ENCODE measurements around the gene STK31. TPM values are rescaled to one million over a fixed set of nuclear protein-coding genes. Genes with fewer than 3 reads are reported as not detected.
A peak's percentile ranks its signal among the peaks of the same experiment; 100 is the strongest.
"Not testable (repeated sequence)": the region's sequence is repeated elsewhere in the genome, so short reads cannot be mapped to it uniquely, and the experiment has no call there.

Gene STK31
- total RNA-seq (2014; rRNA removed; shearing (Covaris generic)) = 3.1 and 3.7 TPM in 2 replicates
- 2.3 and 2.5 TPM in 2 replicates for polyA plus RNA-seq (2014; cell fraction: nucleus; rRNA removed)

DNA sequence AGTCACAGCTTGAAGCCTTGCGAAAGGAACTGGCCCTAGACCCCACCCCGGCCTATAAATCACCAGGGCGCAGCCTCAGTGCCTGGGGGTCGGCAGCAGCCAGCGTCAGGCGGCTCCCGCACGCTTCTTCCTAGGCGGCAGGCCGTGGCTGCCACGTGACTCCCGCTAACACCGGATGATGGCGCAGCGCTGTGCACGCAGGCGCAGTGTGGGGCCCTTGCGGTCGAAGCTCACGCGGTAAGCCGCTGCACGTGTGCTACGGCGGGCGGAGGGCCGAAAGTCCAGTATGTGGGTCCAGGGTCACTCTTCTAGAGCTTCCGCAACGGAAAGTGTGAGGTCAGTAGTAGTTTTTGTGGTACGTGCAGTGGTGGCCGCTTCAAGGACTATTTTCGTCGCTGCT lies at the start of gene STK31:
Gene STK31, plus strand, starts transcription at position 220 of the 400 bp plus-strand sequence. Its CDS starts 67 bp downstream, at position 287.
- DNase-seq (ENCODE audit: extremely low read depth, low read depth) = no peak

DNA sequence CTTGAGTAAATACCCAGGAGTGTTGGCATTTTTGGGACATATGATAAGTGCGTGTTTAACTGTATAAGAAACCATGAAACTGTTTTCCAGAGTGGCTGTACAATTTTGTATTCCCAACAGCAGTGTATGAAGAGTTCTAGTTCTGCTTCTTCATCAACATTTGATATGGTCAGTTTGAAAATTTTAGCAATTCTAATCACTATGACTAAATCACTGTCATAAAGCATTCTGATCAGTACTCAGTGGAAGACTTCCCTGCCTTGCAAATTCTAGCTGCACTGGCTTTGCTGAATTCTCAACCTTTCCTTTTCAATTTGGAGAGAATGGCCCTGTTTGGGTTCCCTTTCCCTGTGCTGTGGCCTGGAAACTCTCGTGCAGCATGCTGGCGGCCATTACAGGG lies 48.6 kb upstream of the STK31 start:
- DNase-seq (ENCODE audit: extremely low read depth, low read depth) = no peak

DNA sequence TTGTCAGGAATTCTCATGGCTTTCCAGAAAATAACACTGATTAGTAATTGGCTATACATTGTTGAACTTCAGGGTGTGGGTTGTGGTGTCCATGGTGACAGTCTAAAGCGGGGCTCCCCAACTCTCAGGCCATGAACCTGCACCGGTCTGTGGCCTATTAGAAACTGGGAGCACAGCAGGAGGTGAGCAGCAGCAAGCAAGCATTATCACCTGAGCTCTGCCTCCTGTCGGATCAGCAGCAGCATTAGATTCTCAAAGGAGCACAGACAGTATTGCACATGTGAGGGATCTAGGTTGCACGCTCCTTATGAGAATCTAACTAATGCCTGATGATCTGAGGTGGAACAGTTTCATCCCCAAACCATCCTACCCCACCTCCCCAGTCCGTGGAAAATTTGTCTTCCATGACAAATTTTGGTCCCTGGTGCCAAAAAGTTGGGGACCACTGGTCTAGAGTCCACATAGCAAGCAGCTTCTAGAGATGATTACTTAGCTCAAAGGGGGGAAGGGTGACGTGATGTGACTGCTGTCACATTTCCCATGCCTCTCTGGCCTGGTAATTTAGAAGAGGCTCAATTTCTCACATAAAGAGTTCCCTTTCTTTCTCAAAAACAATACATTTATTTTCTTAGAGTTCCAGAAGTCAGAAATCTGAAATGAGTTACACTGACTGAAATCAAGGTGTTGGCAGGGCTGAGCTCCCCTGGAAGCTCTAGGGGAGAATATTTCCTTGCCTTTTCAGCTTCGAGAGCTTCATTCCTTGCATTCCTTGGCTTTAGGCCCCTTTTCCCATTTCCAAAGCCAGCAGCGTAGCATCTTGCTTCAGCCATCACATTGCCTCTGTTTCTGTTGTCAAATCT lies 47.7 kb upstream of the STK31 start:
- no peak for DNase-seq (ENCODE audit: extremely low read depth, low read depth)

DNA sequence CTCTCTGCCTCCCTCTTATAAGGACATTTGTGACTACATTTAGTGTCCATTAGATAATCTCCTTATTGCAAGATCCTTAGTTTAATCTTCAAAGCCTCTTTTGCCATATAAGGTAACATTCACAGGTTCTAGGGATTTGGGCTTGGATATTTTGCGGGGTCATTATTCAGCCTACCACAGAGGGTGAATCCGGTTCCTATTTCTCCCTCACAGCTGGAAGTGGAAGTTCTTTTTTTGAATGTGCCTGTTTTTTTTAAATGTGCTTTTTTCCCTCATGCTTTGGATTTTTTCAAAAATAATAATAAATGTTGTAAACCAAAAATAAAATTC lies 47.1 kb upstream of the STK31 start:
- no peak for DNase-seq (ENCODE audit: extremely low read depth, low read depth)

GRCh38 chr7:23664122-23664521 lies 45.9 kb upstream of the STK31 start:
- DNase-seq (ENCODE audit: extremely low read depth, low read depth) = no peak

DNA sequence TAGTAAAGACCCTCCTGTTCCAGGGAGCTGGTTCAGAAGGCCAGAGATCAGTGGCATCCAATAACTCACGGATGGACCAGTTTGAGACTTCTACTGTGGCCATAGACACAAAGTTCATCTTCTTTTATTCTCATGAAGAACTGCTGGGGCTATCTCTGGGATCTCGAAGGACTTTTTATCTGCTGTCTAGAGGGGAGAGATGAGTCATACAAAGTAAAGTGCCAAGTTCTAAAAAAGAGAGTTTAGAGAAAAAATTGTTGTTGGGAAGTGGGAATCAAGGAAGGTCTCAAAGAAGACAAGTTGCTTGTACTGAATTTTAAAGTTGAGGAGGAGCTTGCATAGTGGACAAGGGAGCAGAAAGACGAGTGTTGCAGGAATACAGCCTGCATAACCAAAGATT lies 38.0 kb upstream of the STK31 start:
- no peak for DNase-seq (ENCODE audit: extremely low read depth, low read depth)

GRCh38 chr7:23679898-23680413 lies 30.1 kb upstream of the STK31 start, which contains the start of gene FAM221A:
FAM221A (plus strand) TSS chr7:23680199; CDS start chr7:23680219, 20 bp downstream.
- DNase-seq (ENCODE audit: extremely low read depth, low read depth) = peak; percentile 70

DNA sequence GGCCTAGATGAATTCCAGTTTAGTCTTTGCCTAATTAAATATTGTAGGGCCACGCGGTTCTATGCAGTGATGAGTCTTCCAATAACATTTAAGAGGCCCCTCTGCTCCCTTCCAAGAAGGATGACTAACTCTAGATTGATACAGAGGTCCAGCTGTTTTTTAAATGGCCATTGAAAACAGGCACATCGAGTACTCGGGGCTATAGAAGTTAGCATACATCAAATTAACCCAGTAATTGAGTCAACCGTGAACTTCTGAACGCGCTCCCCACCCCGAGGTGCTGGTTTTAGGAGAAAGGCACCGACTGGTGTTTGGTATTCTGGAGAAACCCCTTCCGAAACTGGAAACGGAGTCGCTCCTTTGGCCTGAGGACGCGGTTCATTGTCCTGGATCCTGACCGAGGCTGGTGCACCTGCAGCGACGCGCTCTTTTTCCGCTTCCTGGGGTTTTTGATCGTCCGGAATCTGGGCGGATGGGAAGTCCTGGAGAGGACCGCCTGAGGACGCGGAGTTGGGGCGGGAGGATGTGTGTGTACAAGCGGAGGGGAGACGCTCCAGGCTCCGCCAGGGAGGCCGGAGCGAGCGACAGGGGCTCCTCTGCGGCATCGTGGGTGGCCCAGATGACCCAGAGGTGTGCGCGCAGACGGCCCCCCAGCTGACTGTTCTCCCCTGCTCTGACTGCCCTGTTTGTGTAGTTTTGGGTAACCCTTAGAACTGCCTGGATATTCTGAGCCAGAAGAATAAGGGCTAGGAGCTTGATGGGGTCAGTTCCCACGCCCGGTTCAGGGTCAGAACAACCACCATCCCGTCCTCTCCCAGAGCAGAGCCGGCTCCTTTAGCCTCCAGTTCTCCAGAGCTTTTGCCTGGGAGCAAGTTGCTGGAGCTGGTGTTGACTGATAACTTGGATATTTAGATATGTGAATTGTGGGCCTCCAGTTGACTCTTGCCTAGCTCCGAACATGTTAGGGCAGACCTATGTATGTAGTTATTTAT lies 29.3 kb upstream of the STK31 start:
- DNase-seq (ENCODE audit: extremely low read depth, low read depth) = no peak

DNA sequence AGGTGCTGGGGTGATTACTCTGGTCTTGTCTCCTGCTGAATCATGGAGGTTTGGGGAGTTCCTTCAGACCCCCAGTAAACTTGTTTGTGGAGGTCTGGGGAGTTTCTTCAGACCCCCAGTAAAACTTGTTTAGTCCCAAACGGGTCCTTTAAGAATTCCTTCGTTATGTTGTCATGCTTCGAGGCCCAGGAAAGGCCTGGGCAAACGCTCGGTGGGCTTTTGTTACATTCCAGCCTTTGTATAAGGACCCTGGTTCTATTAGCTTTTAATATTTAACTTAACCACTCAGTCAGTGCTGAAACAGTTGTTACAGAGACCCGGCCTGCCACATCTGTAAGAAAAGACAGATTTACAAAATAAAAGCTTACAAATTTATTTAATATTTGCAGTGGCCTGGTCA lies 26.0 kb upstream of the STK31 start:
- DNase-seq (ENCODE audit: extremely low read depth, low read depth) = not testable (repeated sequence)

GRCh38 chr7:23685731-23686130 lies 24.3 kb upstream of the STK31 start:
- no peak for DNase-seq (ENCODE audit: extremely low read depth, low read depth)

DNA sequence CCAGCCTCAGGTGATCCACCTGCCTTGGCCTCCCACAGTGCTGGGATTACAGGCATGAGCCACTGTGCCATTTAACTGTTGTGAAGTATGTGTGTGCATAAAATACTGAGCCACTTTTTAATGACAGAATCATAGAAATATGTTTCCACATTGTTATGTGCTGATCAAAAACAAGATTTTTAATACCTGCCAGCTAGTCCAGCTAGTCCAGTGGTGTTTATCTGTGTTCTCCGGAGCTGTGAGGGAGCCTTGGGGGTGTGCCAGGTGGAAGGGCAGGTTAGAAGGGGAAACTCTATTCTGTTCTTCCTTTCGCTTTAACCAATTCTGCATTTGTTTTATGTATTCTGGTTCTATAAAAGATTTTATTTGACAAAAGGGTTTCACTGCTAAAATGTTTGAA lies 23.0 kb upstream of the STK31 start:
- DNase-seq (ENCODE audit: extremely low read depth, low read depth) = no peak

- no peak for DNase-seq (ENCODE audit: extremely low read depth, low read depth)
Measured at GRCh38 chr7:23689165-23689564, 20.9 kb upstream of the STK31 start.

- DNase-seq (ENCODE audit: extremely low read depth, low read depth) = no peak
Measured at GRCh38 chr7:23691320-23691719, 18.7 kb upstream of the STK31 start.

DNA sequence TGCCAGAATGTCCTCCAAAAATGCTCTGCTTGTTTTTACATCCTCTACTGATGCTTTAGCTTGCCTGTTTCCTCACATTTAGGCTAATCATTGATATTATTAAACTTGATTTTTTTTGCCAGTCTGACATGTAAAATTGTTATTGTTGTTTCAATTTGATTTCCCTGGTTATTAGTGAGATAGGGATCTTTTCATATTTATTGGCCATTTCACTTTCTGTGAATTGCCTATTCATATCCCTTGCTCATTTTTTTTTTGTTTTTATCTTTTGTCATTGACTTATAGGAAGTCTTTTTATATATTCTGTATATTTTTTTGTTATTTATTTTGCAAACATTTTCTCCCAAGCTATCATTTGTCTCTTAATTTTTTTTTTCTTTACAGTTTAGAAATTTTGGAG lies 16.8 kb upstream of the STK31 start:
- no peak for DNase-seq (ENCODE audit: extremely low read depth, low read depth)

DNA sequence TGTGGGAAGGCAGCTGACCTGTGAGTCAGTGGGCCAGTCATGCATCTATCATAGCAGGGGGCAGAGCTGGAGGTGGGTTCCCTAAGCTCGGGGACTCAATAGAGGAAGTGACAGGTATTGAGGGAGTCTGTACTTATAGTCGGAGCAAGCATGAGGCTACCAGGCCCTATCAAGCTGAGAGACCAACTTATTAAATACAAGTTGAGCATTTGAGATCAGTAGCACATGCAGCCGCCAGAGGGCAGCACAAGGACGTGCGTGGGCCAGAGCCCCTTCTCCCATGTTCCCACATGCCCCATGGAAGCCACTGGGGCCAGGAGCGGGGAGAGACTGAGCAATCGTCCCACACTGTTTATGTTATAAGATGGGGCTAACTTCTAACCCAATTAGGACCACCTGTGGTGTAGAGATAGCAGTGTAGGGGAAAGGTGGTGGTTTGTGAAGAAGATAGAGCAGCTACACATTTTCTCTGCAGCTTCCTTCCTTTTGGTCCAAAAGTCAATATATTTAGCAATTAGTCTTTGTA lies 13.0 kb upstream of the STK31 start:
- peak; percentile 69 for DNase-seq (ENCODE audit: extremely low read depth, low read depth)

- DNase-seq (ENCODE audit: extremely low read depth, low read depth) = no peak
Measured at GRCh38 chr7:23698822-23699221, 11.2 kb upstream of the STK31 start.

- DNase-seq (ENCODE audit: extremely low read depth, low read depth) = no peak
Measured at GRCh38 chr7:23700046-23700445, 10.0 kb upstream of the STK31 start.

GRCh38 chr7:23709081-23709750 lies 803 bp upstream of the STK31 start:
- no peak for DNase-seq (ENCODE audit: extremely low read depth, low read depth)

DNA sequence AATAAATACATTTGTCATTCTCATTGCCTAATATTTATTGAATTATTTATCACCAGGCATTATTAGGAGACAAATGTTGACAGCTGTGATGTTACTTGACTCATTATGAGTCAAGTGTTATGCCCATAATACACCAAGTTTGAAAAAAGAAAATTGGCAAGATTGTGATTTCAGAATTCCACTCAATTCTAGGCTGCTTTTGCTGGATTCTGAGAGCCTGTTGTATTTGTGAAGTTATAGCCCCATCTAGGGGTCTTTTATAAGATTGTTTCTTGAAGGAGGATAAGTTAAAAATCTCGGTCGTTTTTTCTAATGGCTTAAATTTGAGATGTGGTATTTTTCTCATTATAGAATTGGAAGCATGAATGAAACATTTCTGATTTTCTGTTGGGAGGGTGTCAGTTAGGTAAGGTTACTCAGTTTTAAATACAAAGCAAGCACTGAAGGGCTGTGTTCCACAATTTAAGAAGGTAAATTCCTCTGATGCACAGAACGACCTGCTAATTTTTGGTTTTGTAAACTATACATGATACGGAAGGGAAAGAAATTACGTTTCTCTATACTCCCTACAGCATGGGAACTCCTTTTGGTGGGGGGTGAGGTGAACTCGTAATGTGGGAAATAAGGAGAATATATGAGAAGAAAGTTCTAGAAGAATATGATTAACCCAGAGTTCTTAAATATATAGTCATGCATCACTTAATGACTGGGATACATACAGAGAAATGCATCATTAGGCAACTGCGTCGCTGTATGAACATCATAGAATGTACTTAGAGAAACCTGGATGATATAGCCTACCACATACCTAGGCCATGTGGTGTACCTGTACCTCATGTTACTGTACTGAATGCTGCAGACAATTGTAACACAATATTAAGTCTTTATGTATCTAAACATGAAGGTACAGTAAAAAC lies 2.6 kb downstream of the STK31 start:
- DNase-seq (ENCODE audit: extremely low read depth, low read depth) = peak; percentile 64

Measured in NCI-H460 (cell line).